HG02885 (cell line): Measurements from ENCODE around the gene FANCC.

Experiments
- ATAC-seq: cut with Tn5 transposase; IDR thresholded peaks from one replicate; pipeline ENCODE4 v1.9.1; 2021; ENCODE audit warnings: mild to moderate bottlenecking; ENCODE audit not compliant: unreplicated experiment, poor library complexity

Gene FANCC

DNA sequence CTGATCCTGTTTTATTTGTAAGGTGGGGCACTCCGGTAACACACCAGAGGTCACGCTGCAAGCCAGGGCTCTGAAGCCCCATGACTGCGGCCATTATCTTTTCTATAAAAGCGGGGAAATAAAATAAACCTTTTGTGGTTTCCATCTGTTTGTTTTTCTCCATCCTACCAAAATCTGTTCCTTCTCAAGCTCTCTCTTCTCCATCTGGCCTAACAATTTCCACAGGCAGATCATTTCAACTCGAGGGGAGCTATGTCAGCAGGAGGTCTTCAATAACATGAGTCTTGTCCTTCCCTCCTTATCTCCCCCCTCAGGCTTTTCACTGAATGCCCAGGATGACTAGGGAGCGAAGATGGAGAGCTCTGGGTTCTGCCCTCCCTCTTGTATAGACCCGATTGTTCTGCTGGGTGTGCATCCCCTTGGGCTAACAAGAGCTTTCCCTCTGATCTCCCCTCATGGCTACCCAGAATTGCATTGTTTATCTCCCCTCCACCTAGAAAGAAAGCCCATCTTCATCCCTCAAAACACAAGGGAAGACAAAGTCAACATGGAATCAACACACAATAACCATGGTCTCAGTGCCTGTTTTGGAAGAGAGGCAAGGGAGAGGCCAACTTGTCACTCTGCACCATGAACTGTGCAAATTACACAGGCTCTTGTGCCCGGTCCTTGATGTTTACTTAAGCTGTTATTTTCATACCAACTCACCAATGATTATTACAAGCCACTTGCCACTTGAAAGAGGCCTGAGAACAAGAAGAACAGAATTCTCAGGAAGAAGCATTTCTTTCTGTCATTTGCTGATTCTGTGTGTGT lies 187.8 kb downstream of the FANCC start:
- no peak for ATAC-seq

DNA sequence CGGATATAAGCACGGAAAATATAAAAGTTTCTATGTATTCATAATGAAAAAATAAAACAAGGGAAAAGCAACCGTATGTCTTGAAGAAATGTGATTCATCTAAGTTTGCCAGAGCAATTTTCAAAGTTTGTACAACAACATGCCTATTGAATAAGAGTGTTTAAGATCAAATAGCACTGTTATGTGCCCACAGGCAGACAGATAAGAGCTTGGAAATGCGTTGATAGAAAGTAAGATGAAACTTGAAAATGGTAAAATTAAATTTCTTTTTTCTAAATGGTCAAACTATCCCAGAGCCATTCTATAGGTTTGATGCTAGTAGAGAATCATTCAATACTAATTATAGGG lies 189.4 kb downstream of the FANCC start:
- ATAC-seq, result no peak

DNA sequence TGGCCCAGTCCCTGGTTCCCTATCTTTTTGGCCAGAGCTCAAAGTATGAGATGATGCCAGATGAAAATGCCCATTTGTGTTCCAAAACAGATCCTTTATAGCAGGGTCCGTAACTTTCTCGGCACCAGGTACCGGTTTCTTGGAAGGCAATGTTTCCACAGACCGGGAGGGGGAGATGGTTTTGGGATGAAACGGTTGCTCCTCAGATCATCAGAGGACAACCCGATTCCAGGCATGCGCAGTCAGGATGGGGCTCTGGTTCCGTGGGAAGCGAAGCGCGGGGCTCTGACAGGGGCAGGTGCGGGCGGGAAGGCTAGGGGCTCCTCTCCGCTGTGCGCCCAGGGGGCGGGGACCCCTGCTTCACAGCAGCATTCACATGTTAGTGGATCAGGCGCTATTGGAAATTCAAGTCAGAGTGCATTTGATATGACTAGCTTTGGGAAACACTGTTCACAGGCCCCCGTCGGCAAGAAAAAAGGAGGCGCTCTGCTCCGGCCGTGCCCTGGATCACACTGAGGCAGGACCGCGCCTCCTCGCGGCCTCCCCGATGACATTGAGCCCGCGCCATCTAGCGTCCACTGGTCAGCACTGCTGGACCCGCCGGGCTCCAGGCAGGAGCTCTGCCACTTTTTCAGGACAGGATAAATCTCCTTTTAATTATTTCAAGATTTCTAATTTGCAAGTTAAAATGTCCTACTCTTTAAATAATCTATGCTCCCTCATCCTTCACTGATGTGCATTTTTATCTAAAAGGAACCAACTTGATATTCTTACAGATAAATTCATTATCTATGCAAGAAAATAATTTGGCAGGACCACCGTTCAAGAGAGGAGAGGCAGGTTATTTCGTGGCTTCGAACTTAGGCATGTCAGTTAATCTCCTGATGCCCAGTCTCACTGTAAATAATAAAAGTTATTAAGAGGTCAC lies 190.0 kb downstream of the FANCC start:
- peak; percentile 66 for ATAC-seq

DNA sequence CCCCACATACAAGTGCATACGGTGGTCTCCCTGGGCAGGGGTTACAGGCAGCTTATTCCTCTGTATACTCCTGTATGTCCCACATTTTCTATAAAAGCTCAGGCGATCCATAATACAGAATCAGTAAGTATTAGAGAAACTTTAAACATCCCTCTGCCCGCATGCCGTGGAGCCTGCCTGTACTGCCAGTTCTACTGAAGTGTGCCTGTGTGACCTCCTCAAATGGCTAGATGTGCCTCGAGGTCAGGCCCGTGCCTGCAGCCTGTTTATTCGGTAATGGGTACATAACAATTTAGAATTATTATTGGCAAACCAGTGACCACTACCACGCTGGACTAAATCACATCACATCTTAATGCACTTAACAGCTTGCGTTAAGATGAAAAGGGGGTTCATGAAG lies 190.8 kb downstream of the FANCC start:
- no peak for ATAC-seq

DNA sequence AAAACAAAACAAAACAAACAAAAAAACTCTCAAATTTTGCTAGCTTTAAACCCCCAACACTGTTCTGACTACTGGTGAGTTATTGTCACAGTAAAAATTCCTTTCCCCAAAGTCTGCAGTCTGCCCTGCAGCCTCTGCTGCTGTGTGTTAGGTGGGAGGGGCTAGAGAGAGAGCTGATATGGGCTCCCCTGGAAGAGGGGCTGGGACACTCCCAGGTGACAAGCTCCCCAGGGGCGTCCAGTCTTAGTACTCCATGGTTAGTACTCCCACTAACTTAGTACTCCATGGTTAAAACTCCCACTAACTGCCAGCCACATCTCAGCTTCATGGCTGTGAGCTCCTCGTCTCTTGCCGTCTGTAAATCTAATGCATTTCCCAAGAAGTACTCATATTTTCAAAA lies 191.9 kb downstream of the FANCC start:
- no peak for ATAC-seq

DNA sequence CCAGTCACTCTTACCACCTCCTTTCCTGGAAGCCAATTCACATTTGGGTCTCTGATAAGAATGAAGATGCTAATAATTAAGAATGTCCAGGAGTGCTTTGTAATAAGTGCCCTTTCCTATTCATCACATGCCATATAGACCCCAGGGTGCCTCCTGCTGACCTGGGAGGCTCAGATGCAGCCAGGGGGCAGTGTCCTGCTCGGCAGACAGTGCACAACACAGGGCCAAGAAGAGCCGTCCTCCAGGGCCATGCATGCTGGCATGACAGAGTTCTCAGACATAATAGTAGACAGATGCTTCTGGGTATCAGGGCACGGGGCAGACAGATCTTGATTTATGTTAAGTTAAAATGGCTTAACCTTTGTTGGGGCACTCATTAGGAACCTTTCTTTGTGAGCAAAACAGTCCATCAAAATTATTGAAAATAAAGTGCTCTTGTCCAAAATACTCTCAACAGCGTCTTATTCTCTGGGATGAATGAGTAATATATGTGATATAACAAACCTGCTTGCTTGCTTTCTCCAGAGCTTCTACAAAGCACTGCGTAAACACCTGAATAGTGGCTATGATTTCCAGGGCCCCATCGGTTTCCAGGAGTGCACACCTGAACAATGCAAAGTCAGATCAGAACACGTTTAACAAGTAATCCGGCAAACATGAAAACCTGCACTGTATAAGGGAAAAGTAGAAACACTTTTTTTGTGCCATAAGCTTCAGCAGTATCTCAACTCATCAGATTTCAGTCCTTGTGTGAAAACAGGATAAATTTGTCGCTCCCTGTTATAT lies 192.7 kb downstream of the FANCC start:
- no peak for ATAC-seq

DNA sequence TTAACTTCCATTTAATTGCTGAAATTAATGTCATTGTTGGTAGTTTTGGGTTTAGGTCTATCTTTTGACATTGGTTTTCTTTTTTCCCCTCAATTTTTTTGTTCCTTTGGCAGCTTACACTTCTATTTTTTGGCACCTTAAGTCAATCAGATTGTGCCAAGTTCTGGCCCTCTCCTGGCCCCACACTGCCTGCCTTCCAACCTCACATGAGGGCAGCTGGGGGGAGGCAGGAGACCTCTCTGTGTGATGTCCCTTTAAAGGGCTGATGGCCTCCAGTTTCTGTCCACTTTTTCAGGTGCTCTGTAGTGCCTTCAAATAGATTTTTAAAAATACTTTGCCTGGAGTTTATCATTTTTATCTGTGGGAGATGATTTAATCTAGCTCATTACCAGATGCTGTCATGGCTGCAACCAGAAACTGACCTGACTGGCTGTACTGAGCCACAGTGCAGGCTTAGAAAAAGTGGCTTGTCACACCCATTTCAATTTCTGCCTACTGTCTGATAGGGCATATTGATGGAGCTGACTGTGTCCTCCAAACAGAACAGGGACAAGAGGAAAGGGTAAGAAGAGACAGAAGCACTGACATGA lies 196.6 kb downstream of the FANCC start:
- no peak for ATAC-seq

DNA sequence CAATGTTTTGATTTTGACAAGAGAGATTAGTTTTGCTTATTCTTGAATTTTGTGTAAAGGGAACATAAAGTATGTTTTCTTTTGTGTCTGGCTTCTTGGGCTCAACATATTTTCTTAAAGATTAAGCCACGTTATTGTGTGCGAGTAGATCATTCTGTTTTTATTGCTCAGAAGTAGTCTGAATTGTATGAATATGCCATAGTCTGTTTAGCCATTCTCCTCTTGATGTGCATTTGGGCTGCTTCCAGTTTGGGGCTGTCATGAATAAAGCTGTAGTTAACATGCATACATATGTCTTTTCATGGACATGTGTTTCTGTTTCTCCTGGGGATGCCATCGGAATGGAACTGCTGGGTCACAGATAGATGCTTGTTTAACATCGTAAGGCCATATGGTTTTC lies 198.9 kb downstream of the FANCC start:
- ATAC-seq, result no peak

DNA sequence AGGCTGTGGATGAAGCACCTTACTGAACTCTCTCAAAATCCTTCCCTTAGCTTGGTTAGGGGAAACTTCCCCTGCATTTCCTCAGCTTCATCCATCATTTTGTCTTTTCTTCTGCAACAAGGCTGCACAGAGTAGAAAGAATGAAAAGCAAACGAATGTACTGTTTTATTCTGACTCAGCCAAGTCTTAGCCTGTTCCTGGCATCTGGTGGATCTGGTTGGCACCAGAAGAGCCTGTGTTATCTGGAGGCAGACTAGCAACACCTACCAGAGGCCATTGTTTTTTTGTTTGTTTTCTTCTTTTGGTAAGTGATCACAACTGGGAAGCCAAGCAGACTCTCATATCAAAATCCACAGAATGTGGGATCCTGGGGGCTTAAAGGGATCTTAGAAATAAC lies 200.7 kb downstream of the FANCC start:
- no peak for ATAC-seq

DNA sequence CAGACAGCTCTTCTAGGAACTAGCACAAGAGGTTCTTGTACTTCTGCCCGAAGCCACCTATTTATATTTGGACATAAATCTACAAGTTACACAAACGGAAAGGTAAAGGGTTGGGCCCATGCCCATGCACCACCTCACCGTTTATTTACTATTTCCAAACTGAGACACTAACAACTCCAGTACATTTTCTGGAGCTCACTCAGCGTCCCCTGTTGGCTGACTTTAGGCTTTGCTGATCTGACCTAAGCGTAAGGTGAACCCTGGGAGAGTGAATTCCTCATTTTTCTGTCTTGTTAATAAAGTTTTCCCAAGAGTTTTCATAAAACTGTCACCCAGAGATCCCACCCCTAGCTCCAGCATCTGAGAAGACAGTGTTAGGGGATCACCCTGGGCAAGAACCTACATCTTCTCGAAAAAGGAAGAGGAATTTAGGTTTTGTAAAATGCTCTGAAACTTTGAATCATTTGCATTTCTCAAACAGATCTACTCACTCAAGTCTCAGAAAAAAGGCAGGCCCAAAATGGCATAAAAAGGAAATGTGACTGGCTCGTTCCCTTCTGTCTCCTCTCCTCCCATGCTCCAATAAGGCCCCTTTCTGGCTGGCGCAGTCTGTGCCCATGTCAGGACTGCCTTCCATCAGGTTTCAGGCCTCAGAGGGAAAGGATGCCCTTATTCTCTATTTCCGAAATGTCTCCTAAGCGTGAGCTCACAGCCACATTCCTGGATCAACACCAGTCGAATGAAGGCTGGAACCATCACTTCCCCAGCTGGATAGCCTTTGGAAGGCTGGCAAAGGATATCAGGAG lies 201.3 kb downstream of the FANCC start:
- no peak for ATAC-seq

DNA sequence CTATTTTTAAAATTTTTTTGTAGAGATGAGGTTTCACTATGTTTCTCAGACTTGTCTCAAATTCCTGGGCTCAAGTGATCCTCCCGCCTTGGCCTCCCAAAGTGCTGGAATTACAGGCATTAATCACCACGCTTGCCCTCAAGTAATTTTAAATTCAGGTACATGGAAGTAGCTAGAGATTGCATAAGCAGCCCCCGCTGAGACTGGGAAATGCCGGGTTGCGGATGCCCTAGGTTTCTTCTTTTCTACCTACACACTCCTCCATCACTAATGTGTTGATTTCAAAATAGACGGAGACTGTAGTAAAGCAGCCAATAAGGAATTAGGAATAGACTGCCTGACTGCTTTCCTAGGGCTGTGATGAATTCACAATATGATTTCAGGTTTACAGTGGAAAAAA lies 202.4 kb downstream of the FANCC start:
- no peak for ATAC-seq

DNA sequence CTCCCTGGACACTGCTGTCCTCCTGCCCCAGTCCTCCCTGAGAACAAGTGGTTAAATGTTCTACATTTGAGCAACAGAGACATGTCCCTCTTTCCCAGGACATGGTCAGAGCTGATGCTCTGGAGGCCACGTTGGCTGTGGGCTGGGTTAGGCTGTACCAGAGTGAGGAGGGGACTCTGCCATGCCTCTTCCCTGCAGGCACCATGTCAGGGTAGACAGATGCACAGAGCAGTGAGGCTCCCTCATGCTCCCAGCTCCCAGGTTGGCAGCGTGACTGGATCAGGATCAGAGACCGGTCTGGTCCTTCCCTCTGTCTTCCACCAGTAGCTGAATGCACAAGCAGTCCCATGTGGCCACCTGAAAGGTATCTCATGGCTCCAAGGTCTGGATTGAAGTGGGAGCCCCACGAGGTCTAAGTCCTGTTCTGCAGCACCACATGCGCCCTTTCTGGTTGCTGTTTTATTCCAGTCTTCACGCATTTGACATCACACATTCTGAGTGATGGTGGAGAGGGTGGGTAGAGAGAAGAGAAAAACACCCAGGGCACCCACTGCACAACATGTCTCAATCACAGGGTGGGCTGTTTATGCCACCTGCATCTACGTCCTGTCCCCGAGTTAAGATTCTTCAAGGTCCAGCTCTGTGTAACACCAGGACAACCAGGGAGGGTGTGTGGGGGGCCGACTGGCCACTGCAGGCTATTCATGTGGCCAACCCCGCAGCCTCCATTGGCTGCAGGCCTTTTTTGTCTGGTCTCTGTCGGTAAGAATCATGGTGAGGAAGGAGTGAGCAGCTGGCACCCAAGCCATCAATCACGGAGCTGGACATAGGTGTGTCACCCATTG lies 204.9 kb downstream of the FANCC start:
- ATAC-seq, result no peak

DNA sequence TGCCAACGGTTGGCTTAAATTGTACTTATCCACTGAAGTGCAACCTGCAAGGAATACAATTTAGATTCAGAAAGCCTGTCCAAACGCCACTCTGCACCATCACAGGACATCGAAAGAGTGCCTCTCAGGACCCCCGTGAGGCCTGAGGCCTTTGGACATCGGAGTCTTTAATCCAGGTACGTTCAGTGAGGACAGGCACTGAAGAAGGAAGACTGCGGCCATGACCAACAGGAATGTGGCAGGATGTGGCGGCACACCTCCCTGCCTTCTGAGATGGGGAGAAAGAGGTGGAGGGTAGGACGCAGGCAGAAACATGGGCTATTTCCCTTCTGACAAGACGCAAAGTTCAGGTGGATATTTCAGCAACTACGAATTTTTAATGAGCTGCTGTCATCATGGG lies 205.8 kb downstream of the FANCC start:
- no peak for ATAC-seq

DNA sequence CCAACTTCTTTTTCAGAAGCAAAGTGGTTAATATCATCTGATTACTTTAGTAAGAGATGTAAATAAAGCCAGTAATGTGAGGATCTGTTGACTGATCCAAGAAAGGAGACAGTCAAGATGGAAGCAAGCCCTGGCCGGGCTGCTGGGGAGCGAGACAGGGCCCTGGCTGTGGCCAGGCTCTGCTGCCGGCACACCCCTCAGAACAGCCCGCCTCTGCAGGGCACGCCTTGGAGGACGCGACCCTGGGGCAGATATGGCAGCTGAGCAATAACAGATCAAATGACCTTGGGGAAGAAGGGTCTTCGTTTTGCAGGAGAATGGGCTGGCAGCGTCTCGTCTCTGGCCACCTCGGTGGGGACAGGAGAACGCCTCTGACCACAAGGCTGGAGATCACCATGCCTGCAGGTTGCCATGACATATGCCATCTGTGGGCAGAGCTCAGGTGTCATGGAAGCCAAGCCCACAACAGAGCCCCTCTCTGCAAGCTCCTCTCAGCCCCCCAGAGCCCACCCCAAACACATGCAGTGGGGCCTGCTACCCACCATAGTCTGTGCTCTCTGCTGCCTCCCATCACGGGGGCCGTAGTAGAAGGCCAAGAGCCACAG lies 206.5 kb downstream of the FANCC start:
- ATAC-seq, result no peak

DNA sequence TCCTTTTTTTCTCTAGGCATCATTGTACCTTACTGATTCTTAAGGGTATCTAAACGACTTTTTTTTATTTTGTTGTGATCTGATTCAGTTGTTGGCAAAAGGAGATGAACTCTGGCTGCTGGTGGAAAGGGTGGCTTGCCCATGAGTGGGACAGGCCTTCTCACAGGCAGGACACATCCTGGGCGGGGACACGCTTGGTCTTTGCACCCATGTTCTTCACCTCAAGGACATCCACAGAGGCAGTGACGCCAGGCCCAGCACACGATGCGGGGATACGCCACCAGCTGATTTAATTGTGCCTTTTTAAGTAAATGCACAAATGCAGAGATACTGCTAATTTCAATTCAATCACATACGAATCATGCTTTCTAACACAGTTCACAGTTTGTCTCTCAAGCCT lies 208.1 kb downstream of the FANCC start:
- no peak for ATAC-seq

DNA sequence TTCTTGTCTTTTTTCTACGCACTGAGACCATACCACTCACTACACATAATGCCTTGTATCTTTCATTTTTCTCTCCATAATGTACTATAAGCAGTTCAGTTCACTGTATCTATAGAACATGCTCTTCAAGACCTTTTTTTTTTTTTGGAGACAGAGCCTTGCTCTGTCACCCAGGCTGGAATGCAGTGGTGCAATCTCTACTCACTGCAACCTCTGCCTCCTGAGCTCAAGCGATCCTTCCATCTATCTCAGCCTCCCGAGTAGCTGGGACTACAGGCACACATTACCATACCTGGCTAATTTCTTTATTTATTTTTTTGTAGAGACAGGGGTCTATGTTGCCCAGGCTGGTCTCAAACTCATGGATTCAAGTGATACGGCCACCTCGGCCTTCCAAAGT lies 208.7 kb downstream of the FANCC start:
- no peak for ATAC-seq

DNA sequence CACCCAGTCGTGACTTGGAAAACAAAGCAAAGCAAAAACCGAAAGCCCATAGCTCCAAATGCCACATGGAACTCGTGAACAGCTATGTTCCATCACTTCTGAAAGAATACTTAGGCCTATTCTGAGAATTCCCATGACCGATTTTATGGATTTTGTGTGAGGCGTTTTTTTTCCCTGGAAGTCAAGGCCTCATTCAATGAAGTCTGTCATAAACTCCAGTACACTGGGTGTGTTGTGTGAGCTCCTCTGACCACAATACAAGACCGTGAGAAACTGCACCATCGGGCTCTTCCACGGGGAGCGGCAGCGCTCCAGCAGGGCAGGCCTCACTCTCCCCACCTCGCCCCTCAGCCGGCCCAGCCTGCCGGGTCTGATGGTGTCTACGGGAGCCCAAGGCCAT lies 209.5 kb downstream of the FANCC start:
- no peak for ATAC-seq

DNA sequence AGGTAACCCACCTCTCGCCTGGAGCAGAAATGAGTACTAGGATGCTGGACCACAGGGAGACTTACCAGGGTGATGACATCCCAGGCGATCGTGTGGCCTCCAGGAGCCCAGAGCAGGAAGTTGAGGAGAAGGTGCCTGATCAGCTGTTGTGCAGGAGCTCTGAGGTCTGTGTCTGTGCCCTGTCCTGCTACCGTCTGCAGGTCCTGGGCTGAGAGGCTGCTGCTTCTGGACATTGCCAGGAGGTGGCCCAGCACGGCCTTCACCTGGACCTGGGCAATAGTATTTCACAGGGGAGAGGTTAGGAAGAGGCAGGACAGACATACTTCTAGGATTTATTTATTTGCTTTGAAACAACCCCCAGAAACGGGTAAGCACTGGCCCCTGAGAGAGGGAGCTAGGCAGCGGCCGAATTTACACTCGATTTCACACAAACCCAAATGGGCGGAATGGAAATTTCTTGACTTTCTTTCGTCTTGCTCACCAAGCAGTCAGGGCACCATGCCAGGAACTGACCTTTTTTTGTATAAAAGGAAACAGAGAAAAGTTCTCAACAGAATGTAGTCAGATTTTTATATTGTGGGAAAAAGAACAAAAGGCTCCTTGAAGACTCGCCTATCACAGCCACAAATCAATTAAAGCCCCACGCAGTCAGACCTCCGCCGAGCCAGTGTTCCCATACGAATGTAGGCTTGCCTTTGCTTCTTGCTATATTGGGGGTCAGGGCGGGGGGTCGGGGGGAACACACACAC lies 210.3 kb downstream of the FANCC start:
- ATAC-seq, result no peak
